Renal cortex interstitium (tissue), 15 donors: ENCODE data around the gene ITGB1. TPM values are rescaled to one million over a fixed set of nuclear protein-coding genes. Genes with fewer than 3 reads are reported as not detected.
A peak's percentile ranks its signal among the peaks of the same experiment; 100 is the strongest.
"Not testable (repeated sequence)": the region's sequence is repeated elsewhere in the genome, so short reads cannot be mapped to it uniquely, and the experiment has no call there.

Source experiments
- DNase-seq, 11 donors: peaks; one replicate each; pipeline ENCODE4 v3.0.0-alpha.2; 2013; ENCODE audit warnings: low read depth in 9 of 11, low spot score in 4 of 11; ENCODE audit errors: extremely low read depth in 1 of 11
- long read RNA-seq, 16 experiments: transcript quantifications; one replicate each; lab custom pipeline, GENCODE V29; 2026
- polyA plus RNA-seq, 3 donors: library from polyadenylated mRNA; unstranded; fragments of 120-200 nt; gene quantifications; one replicate each; pipeline ENCODE4 v1.2.1, GENCODE V29; 2013; ENCODE audit not compliant: insufficient read length in 3 of 3

Gene ITGB1
- polyA plus RNA-seq = 100 to 1,000 TPM; 505 to 637 (median 574) TPM
- long read RNA-seq, donor 1, transcript ITGB1-201 (16 exons, 3,640 nt) = major isoform, 67 of 177 reads
- long read RNA-seq, donor 1, partial matches to known transcripts = 109 of 177 reads
- long read RNA-seq, donor 1, other reads (novel, unspliced or antisense) = 0 of 177 reads
- long read RNA-seq, donor 2, transcript ITGB1-201 (16 exons, 3,640 nt) = major isoform, 40 of 173 reads
- long read RNA-seq, donor 2, partial matches to known transcripts = 132 of 173 reads
- long read RNA-seq, donor 2, other reads (novel, unspliced or antisense) = 0 of 173 reads
- long read RNA-seq, donor 3, transcript ITGB1-201 (16 exons, 3,640 nt) = major isoform, 108 of 292 reads
- long read RNA-seq, donor 3, partial matches to known transcripts = 181 of 292 reads
- long read RNA-seq, donor 3, other reads (novel, unspliced or antisense) = 0 of 292 reads
- long read RNA-seq, donor 4, transcript ITGB1-201 (16 exons, 3,640 nt) = major isoform, 60 of 131 reads
- long read RNA-seq, donor 4, partial matches to known transcripts = 71 of 131 reads
- long read RNA-seq, donor 4, other reads (novel, unspliced or antisense) = 0 of 131 reads
- long read RNA-seq, donor 5 = 0 reads
- long read RNA-seq, donor 6, transcript ITGB1-201 (16 exons, 3,640 nt) = major isoform, 49 of 198 reads
- long read RNA-seq, donor 6, partial matches to known transcripts = 145 of 198 reads
- long read RNA-seq, donor 6, other reads (novel, unspliced or antisense) = 0 of 198 reads
- long read RNA-seq, donor 7, transcript ITGB1-201 (16 exons, 3,640 nt) = major isoform, 56 of 200 reads
- long read RNA-seq, donor 7, partial matches to known transcripts = 142 of 200 reads
- long read RNA-seq, donor 7, other reads (novel, unspliced or antisense) = 0 of 200 reads
- long read RNA-seq, donor 8, transcript ITGB1-201 (16 exons, 3,640 nt) = major isoform, 113 of 306 reads
- long read RNA-seq, donor 8, partial matches to known transcripts = 185 of 306 reads
- long read RNA-seq, donor 8, other reads (novel, unspliced or antisense) = 8 of 306 reads
- long read RNA-seq, donor 9, transcript ITGB1-201 (16 exons, 3,640 nt) = major isoform, 57 of 177 reads
- long read RNA-seq, donor 9, partial matches to known transcripts = 119 of 177 reads
- long read RNA-seq, donor 9, other reads (novel, unspliced or antisense) = 0 of 177 reads
- long read RNA-seq, donor 10, transcript ITGB1-201 (16 exons, 3,640 nt) = major isoform, 55 of 198 reads
- long read RNA-seq, donor 10, partial matches to known transcripts = 142 of 198 reads
- long read RNA-seq, donor 10, other reads (novel, unspliced or antisense) = 0 of 198 reads
- long read RNA-seq, donor 11, transcript ITGB1-201 (16 exons, 3,640 nt) = major isoform, 77 of 174 reads
- long read RNA-seq, donor 11, partial matches to known transcripts = 95 of 174 reads
- long read RNA-seq, donor 11, other reads (novel, unspliced or antisense) = 0 of 174 reads
- long read RNA-seq, donor 12, transcript ITGB1-201 (16 exons, 3,640 nt) = major isoform, 29 of 76 reads
- long read RNA-seq, donor 12, partial matches to known transcripts = 47 of 76 reads
- long read RNA-seq, donor 12, other reads (novel, unspliced or antisense) = 0 of 76 reads
- long read RNA-seq, donor 13 = 0 reads
- long read RNA-seq, donor 14, transcript ITGB1-201 (16 exons, 3,640 nt) = major isoform, 68 of 165 reads
- long read RNA-seq, donor 14, partial matches to known transcripts = 97 of 165 reads
- long read RNA-seq, donor 14, other reads (novel, unspliced or antisense) = 0 of 165 reads
- long read RNA-seq, donor 15, transcript ITGB1-201 (16 exons, 3,640 nt) = major isoform, 32 of 71 reads
- long read RNA-seq, donor 15, partial matches to known transcripts = 38 of 71 reads
- long read RNA-seq, donor 15, other reads (novel, unspliced or antisense) = 0 of 71 reads
- long read RNA-seq, donor 16, transcript ITGB1-201 (16 exons, 3,640 nt) = major isoform, 193 of 530 reads
- long read RNA-seq, donor 16, partial matches to known transcripts = 324 of 530 reads
- long read RNA-seq, donor 16, other reads (novel, unspliced or antisense) = 11 of 530 reads

DNA sequence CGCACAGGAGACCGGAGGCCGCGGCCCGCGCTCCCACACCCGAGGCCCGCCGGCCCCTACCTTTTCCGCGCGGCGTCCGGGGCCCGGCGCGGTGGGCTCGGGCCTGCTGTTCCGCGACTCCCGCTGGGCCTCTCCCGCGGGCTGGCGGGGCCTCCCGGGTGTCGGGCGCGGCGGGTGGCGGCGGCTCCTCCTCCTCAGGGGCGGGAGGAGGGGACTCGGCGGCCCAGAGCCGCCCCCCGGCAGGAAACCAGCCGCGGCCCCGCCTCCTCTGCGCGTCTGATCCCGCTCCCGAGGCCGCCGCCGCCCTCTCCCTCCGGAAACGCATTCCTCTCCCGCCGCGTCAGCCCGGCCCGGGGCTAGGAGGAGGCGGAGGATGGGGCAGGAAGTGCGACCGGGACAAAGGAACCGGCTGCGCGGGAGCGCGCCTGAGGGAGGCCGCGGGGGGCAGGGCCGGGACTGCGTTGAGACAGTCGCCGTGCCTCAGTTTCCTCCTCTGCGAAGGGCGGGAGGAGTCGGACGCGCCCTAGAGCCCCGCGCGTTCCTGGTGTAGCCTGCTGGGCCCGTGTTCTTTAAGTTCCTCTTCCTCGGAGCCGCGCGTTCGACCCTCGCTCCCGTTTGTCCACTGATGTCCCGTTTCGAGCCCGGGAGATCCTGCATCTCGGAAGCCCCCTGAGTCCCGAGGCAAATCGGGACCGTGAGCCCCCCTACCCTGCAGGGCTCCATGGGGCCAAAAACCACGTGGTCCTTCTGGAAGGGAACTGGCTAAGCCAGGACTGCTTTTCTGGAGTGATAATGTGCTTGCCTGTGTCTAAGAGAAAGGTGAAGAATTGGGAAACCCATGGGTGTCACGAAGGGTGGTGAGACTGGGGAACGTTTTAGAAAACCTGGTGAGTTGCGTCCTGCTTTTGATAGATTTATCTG lies at the start of gene ITGB1:
TSS of gene ITGB1 (minus strand) at position 146 of the 921 bp plus-strand sequence. CDS start 22,672 bp downstream, outside the sequence.
- peak; percentile 84 to 97 (median 94) for DNase-seq

DNA sequence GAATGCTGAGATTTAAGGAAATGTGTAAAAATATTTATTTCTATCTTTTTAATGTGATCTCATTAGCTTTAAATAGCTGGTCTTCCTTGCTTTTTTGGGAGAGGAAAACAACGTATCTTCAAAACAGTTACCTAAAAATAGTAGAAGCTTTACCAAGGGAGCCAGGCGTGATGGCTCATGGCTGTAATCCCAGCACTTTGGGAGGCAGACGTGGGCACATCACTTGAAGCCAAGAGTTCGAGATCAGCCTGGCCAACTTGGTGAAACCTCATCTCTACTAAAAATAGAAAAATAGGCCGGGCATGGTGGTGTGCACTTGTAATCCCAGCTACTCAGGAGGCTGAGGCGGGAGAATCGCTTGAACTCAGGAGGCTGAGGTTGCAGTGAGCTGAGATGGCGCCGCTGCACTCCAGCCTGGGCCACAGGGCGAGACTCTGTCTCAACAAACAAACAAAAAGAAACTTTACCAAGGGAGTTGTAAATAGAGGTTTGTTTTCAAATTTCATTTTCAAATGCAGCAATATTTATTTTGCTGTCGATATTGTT lies 48.4 kb upstream of the ITGB1 start:
- no peak for DNase-seq

DNA sequence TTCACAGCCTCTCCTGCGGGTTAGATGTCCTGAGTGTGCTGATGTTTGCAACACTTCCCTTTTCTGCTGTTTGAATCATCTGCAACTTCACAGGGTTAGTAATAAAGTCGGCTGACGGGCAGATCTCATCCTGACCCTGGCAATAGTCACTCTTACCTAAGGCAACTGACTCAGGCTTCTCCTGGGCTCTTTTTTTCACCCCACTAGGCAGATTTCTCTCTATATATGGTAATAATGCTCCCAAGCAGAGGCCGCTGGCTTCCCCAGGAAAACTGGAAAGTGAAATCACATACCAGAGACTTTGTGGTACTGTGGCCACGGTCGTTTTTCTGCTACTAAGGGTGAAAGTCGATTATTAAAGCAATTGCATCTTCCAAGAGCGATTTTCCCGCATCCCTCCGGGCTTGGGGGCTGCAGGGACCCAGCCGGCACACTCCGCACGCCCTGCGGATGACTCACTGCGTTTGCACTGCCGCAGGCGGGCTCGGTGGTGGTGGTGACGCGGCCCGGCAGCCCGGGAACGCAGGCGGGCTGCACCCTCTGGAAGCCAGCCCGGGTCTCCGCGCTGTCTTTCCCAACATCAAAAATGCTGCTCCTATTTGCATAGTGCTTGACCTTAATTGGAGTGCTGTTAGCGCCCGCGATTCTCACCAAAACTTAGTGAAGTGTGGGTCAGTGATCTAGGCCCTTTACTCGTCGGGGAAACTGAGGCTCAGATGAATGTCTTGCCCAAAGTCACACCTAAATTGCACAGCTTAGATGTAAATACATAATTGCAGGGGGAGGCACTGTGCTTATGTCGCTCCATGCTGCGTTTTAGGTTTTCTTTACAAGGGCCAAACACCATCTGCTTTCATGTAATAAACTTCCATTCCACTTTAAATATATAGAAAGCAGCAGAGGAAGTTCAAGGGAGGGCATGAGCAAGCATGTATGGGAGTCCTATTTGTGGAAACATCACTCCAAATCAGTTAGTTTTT lies 47.6 kb upstream of the ITGB1 start:
- DNase-seq = peak in 3 of 11 donors; percentile 28 to 44 (median 28)

DNA sequence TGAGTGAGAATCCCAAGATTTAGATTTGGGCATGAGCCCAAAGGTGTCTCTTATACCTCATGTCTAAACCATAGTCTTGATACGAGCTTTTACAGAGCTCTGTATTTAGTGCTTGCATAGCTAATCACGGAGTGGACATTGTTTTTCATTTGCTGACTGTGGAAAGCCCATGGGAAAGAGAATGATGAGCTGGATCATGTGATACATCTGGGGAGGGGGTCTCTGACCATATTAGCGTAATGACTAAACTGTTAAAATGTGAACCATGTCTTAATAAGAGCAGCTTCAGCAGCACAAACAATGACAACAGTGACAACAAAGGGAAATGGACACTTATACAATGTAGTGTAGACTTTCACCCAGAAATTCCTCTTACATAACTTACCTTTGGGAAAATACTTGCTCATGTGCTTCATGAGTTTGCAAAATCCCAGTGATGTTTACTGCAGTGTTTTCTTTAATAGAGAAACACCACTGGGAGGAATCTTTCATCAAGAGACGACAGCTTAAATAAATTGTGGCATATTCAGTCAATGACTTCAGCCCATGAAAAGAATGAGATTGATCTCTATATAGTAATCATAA lies 44.0 kb upstream of the ITGB1 start:
- no peak for DNase-seq

DNA sequence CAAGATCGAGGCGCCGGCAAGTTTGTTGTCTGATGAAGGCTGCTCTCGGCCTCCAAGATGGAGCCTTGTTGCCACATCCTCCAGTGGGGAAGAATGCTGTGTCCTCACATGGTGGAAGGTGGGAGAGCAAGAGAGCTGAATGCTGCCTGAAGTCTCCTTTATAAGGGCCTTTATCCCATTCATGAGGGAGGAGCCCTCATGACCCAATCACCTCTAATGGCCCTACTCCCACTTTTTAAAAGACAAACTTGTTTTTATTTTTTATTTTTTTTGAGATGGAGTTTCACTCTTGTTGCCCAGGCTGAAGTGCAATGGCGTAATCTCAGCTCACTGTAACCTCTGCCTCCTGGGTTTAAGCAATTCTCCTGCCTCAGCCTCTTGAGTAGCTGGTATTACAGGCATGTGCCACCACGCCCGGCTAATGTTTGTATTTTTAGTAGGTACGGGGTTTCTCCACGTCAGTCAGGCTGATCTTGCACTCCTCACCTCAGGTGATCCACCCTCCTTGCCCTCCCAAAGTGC lies 40.1 kb upstream of the ITGB1 start:
- DNase-seq = not testable (repeated sequence)

DNA sequence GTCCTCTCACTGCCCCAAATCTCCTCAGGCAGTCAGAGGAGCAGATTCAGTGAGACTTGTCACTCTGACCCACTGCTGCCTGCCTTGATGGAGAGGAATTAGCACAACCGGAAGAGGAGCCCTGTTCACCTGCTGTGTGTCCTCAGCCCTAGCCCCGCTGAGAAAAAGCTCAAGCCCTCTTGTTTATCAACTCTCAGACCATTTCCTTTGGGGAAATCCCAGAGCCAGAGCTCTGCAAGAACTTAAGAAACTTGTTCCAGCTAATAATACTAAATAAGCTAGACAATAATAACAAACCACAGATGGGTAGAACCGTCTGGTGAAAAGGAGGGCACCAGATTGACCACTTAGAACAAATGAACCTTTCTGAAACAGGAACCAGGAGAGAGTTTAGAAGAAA lies 37.7 kb upstream of the ITGB1 start:
- DNase-seq = no peak

DNA sequence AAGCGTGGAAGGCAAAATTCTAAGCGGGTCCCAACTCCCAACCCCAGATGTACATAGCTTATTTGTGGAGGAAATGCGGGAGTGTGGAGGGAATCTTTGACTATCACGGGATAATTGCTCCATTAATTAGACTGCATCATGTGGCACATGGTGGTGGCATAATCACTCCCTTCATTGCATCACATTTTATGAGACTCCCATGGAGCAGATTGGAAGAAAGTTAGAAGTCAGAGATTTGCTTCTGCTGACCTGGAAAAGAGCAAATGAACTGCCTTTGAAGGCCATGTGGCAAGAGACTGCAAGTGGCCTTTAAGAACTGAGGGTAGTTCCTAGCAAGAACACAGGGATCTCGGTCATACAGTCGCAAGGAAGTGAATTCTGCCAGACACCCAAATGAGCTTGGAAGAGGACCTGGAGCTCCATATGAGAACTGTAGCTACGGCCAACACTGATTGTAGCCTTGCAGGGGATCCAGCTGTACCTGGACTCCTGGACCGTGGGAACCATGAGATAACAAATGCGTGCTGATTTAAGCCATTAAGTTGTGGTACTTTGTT lies 37.1 kb upstream of the ITGB1 start:
- DNase-seq = no peak

DNA sequence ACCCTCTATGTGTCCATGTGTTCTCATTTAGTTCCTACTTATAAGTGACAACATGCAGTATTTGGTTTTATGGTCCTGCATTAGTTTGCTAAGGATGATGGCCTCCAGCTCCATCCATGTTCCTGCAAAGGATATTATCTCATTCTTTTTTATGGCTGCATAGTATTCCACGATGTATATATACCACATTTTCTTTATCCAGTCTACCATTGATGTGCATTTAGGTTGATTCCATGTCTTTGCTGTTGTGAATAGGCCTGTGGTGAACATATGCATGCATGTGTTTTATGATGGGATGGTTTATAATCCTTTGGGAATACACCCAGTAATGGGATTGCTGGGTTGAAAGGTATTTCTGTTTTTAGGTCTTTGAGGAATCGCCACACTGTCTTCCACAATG lies 36.6 kb upstream of the ITGB1 start:
- DNase-seq = not testable (repeated sequence)

DNA sequence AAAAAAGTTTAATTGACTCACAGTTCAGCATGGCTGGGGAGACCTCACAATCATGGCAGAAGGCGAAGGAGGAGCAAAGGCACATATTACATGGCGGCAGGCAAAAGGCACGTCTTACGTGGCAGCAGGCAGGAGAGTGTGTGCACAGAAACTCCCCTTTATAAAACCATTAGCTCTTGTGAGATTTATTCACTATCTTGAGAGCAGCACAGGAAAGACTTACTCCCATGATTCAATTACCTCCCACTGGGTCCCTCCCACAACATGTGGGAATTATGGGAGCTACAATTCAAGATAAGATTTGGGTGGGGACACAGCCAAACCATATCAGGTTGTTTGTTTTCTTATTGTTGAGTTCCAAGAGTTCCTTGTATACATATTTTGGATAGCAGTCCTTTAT lies 34.3 kb upstream of the ITGB1 start:
- not testable (repeated sequence) for DNase-seq

DNA sequence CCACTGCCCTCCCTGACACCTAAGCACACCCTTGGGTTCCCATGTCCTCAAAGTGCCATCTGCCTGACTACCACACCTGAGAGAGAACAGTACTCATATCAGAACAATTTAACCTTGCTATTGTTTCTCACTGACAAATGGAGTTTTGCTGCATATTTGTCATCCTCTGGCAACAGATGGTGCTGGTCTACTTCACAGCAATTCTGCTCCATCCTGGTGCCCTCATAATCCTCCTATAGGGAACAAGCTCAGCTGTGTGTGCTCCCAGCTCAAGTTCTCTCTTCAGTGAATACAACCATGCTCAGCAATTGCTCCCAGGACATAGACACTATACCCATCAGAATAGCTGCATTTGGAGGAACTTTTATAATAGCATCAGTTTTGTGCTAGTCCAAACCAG lies 32.8 kb upstream of the ITGB1 start:
- no peak for DNase-seq

DNA sequence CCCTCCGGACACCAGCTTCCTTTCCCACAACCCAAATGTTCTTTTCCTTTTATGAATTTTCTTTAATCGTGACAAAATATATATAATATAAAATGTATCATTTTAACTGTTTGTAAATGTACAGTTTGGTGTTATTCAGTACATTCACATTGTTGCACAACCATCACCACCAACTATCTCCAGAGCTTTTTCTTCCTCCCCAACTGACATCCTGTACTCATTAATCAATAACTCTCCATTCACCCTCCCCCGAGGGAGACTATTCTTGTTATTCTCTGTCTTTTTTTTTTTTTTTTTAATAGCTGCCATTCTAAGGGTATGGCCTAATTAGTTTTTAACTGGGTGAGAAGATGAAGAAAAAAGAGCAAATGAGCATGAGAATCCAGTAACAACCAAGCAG lies 30.6 kb upstream of the ITGB1 start:
- no peak for DNase-seq

DNA sequence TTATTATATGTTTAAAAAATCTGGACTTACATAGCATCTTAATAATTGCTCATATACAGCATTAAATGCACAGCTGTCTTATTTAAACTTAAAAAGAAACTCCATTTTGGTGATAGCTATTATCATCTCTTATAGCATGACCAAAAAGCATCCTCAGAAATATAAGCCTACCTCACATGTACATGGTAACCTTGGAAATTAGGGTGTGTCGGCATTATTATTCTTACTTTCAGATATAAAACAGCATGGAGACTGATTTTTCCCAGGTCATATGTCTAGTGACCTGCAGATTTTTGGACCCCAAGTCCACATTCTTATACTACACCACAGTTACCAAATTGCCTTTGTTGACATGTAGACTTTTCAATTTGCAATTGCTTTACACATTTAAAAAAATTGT lies 29.1 kb upstream of the ITGB1 start:
- DNase-seq = no peak

DNA sequence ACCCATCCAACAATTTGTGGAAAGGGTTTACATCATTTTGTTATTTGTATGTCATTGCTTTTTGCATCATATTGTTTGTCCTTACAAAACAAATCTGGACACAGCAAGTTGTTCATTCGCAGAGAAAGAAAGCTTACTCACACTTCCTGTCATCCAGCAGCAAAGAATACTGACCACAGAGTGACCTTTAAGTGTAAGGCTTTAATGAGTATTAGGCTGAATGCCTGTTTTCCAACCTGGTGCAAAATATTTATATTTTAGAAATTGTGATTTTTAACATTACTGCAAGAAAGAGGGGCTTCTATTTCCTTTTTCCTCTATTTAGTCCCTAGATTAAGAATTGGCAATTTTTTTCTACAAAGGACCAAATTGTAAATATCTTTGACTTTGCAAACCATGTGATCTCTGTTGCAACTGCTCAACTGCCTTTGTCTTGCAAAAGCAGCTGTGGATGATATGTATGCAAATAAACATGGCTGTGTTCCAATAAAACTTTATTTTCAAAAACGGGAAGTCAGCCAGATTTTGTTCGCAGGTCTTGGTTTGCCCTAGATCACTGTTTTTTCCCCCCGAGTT lies 27.8 kb upstream of the ITGB1 start:
- DNase-seq = no peak

DNA sequence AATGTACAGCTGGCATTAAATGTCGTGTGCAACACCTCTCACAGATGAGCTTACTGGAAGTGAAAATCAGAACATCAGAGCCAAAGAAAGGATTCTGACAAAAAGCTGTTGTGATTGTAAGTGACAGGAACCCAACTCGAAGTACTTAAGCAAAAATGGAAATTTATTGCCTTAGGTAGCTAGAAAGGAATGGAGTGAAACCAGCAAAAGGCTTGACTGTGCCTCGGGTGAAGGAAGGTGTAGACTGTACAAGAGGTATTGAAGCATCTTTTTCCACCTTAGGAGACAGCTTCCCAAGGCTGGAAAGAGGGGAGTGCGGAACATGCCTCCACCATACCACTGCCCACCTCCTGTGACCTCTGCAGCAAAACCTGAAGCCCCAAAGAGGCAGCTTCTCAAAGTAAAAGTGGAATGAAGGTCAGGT lies 27.3 kb upstream of the ITGB1 start:
- no peak for DNase-seq
